ENCODE results near the gene B4GALNT1.

B4GALNT1 gene

GRCh38 chr12:57611827-57612710 lies 20.9 kb downstream of the B4GALNT1 start:
- H3K4me3 ChIP-seq (ENCODE audit: low read depth, low read length) = peak overlapping the region; percentile 54
- DNase-seq (ENCODE audit: low read depth) = no peak

DNA sequence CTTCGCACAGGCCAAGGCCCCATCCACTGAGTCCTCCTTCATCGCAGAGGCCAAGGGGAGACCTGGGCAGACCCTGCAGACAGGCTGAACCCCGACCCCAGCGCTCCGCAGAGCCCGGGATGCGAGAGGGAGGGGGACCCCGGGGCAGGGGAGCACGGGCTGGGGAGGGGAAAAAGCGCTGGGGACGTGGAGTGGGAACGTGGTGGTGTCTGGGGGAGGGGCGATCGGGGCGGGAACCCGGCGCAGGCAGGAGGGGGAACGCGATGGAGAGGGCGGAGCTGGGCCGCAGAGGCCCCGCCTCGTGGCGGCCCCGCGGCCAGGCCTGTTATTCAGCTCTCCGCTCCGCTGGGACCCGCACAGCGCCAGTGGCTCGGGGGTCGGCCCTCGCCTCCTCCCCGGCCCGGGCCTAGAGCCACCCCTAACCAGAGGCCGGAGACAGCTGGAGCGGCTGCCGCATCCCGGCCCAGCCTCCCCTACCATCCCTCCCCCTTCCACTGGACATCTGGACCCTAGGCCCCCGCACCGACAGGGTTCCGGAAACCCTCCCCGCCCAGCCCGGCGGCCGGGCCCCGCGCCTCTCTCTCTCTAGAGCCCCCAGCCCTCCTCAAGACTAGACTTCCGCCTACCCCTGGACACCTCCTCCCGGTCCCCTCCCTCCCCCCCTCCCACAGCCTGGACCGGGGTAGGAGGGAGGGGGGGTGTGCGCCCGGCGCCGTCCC lies 21.7 kb downstream of the B4GALNT1 start, which contains the start of gene ARHGEF25:
ARHGEF25 (plus strand) TSS at position 328 of the 719 bp plus-strand sequence. CDS start 460 bp downstream, outside the sequence.
- H3K4me3 ChIP-seq (ENCODE audit: low read depth, low read length) = peak within 1 kb of the TSS; percentile 54
- no peak for DNase-seq (ENCODE audit: low read depth)

DNA sequence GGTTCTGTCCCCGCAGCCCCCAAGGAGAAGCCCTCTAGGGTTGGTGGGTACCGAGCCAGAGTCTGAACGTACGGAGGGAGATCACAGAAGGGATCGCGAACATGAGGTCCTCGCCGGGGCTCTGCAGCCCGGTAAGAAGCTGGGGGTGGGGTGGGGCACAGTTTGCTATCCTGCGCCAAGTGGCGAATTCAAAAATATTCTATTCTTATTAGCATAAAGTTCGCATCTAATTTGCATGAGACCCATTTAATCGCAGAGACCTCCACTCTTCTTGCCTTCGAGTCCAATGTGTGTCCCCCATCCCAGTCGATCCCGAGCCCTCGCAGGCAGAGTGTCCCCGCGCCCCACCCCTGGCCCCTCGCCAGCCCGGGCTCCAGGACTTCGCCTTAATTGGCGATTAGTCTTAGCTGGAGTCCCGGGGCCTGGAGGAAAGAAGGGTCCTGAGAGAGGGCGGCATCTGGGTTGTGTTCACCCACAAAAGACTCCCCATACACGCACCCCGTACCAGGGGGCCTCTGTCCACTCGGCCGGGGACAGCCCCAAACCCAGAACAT lies 22.4 kb downstream of the B4GALNT1 start:
- peak overlapping the region; percentile 54 for H3K4me3 ChIP-seq (ENCODE audit: low read depth, low read length)
- no peak for DNase-seq (ENCODE audit: low read depth)

- DNase-seq (ENCODE audit: low read depth) = no peak
- H3K4me3 ChIP-seq (ENCODE audit: low read depth, low read length) = no peak overlapping the region
Measured at GRCh38 chr12:57609781-57610553, 23.0 kb downstream of the B4GALNT1 start.

GRCh38 chr12:57609101-57609780 lies 23.8 kb downstream of the B4GALNT1 start:
- no peak overlapping the region for H3K4me3 ChIP-seq (ENCODE audit: low read depth, low read length)
- no peak for DNase-seq (ENCODE audit: low read depth)

GRCh38 chr12:57607958-57608663 lies 24.9 kb downstream of the B4GALNT1 start:
- H3K4me3 ChIP-seq (ENCODE audit: low read depth, low read length) = no peak overlapping the region
- no peak for DNase-seq (ENCODE audit: low read depth)

DNA sequence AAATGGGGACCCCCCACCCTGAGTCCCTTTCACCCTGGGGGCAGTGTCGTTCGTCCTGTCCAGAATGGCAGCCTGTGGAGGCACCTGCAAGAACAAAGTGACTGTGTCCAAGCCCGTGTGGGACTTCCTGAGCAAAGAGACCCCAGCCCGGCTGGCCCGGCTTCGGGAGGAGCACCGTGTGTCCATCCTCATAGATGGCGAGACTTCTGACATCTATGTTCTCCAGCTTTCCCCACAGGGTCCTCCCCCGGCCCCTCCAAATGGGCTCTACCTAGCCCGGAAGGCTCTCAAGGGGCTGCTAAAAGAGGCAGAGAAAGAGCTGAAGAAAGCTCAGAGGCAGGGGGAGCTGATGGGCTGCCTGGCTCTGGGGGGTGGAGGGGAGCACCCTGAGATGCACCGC lies 26.2 kb downstream of the B4GALNT1 start:
- DNase-seq (ENCODE audit: low read depth) = no peak
- H3K4me3 ChIP-seq (ENCODE audit: low read depth, low read length) = no peak overlapping the region

DNA sequence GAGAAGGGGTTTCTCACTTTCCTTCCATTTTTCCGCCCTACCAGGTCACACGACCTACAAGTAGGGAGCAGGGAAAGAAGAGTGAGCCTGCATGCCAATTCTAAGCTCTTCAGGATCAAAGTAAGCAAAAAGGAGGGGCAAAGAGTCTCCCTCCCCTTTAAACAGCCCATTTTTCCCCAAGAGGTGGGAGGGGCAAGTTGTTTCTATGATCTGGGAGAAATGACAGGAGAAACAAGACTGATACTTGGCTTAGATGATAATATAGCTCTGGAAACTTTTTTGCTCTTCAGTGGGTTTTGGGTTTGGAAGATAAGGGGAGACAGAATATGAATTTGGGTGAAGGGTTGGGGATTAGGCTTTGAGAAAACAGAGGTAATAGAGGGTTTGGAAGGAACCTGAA lies 26.6 kb downstream of the B4GALNT1 start:
- no peak for DNase-seq (ENCODE audit: low read depth)
- H3K4me3 ChIP-seq (ENCODE audit: low read depth, low read length) = no peak overlapping the region

DNA sequence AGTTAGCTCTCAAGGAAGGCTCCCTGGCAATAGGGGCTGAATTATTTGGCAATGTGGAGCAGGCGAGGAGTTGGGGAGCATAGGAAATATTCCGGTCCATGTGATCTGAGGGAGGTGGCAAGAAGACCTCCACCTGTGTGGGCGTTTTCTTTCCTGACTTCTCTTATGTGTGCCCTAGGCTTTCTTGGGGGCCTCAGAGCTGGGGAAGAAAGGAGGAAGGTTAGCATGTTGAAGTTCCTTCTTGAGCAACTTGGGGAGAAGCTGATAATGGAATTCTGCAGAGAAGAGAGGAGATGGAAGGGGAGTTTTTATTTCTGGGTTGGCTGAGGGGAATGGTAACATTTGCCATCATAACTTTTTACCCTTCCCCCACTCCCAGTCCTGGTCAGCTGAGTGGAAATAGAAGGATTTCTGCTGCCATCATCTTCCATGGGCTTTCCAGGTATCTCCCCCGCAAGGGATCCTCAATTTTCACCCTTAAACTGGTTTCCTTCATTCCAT lies 27.1 kb downstream of the B4GALNT1 start:
- DNase-seq (ENCODE audit: low read depth) = no peak
- no peak overlapping the region for H3K4me3 ChIP-seq (ENCODE audit: low read depth, low read length)

DNA sequence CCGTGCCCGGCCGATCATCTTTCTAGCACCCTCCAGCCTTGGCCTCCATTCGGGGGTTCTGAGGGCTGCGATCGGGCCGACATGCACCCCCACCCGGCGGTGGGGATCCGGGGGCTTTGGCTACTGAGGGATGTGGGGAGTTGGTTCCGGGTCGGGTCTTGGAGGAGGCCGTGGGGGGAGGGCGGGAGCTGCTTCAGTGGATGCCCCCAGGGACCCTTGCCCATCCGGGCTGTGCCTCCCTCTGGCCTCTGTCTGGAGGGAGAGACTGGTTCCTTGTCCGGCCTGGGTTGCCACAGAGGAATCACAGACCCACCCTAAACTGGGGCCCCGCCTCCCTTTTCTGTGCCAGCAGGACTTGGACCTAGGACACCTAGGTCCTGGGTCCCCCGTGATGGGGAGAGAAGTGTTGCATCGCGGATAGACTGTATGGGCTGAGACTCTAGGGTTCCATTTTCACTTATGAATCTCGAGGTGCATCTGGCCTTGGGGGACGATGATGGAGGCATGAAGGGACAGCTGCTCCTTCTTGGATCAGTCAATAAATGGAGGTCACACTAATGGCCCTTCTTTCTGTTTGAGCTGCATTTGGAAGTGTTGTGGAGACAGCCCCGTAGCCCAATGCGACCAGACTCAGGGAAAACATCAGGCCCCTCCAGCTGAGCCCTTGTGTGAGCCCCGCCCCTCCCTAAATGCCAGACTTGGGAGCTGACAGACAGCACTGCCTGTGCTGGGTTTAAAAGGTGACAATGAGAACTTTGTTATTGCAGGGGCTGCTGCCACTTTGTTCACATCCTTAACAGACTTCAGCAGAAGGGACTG lies 27.8 kb downstream of the B4GALNT1 start:
- DNase-seq (ENCODE audit: low read depth) = no peak
- H3K4me3 ChIP-seq (ENCODE audit: low read depth, low read length) = peak overlapping the region; percentile 48

GRCh38 chr12:57604454-57604991 lies 28.5 kb downstream of the B4GALNT1 start, which contains the start of gene DTX3:
Gene DTX3 (plus strand): TSS chr12:57604824. CDS start chr12:57606518, 1,694 bp downstream.
- H3K4me3 ChIP-seq (ENCODE audit: low read depth, low read length) = peak within 1 kb of the TSS; percentile 48
- DNase-seq (ENCODE audit: low read depth) = no peak

GRCh38 chr12:57603815-57604453 lies 29.1 kb downstream of the B4GALNT1 start:
- H3K4me3 ChIP-seq (ENCODE audit: low read depth, low read length) = peak overlapping the region; percentile 48
- DNase-seq (ENCODE audit: low read depth) = no peak

DNA sequence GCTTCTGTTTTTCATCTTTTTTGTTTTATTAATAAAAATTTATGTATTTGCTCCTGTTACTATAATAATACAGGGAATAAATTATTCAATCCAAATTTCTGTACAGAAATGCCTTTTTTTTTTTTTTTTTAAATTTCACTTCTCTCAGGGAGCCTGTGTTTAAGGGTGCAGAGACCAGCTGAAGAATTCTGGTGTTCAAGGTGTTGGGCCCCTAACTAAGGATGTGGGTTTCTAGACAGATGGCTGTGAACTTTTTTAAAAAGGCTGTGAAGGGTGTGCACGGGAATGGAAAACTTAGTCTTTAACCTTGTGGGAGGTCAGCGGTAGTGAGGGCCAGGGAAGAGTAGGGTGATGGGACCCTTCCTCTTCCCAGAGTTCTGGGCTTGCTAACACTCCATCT lies 29.7 kb downstream of the B4GALNT1 start:
- no peak for DNase-seq (ENCODE audit: low read depth)
- no peak overlapping the region for H3K4me3 ChIP-seq (ENCODE audit: low read depth, low read length)

DNA sequence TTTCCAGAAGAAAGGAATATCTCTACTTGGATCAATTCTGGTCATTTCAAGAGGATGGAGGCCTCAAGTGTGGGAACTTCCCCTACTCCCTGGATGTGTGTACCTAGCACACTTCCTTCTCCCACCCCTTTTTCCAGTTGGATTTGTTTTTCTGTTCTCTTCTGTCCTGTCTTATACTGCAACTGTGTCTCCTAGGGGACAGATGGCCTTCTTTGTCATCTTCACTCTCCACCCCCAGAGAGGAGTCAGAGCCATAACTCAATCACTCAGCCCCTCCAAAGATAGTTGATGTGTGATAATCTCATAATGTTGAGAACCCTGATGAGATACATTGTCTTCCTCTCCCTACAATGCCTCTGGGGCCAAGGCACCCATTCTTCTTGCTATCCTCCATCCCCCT lies 30.5 kb downstream of the B4GALNT1 start:
- H3K4me3 ChIP-seq (ENCODE audit: low read depth, low read length) = no peak overlapping the region
- DNase-seq (ENCODE audit: low read depth) = no peak

DNA sequence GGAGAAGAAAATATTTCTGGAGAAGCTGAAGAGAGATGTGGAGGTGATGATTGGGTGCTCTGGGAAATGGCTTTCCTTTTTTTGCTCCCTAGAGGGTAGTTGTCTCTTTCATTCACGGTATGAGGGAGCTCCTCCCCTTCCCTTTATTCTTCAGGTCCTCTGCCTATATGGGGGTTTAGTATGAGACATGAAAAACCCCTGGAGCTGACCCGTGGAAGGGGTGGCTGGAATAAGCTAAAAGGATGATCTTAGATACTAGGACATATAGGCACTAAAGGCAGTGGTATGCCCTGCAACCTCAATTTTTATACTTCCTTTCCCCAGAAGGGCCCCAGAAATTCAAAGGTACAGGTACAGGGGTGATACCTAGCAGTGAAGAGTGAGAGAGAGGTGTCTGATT lies 32.6 kb downstream of the B4GALNT1 start:
- H3K4me3 ChIP-seq (ENCODE audit: low read depth, low read length) = no peak overlapping the region
- no peak for DNase-seq (ENCODE audit: low read depth)

DNA sequence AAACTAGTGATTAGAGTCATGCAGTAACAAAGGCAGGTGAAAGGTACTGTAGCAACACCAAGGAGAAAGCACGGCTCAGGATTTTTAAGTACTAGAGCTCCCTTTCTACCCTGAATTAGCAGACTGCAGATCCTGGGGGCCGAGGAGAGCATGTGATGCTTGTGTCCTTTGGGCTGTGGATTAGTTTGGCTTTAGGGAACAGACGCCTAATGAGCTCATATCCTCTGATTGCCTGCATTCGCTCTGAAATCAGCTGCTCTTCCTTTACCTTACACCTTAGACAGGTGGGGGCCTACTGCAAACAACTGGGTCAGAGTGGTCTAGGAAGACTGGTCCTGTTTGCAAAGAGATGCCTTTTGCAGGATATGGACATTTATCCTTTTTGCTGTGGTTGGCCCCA lies 39.8 kb downstream of the B4GALNT1 start:
- no peak for DNase-seq (ENCODE audit: low read depth)
- H3K4me3 ChIP-seq (ENCODE audit: low read depth, low read length) = no peak overlapping the region
